B cell (primary cell): Measurements from ENCODE around the gene FHIP2A. TPM values are rescaled to one million over a fixed set of nuclear protein-coding genes. Genes with fewer than 3 reads are reported as not detected.

ENCODE experiments used
- ATAC-seq: fragments of 200-7000 bp; cut with Tn5 transposase; one replicate; pipeline ENCODE4 v1.10.0; 2021; ENCODE audit warnings: low read depth, mild to moderate bottlenecking, moderate number of reproducible peaks, moderate library complexity
- CTCF ChIA-PET: fragments of 350-600 bp; sonication (Branson Sonifier 250); formaldehyde crosslinking; loops from one replicate; lab custom pipeline; 2021; ENCODE audit warnings: antibody characterized with exemption, inconsistent platforms; lab: Charles Lee
- POLR2A ChIA-PET: fragments of 350-600 bp; sonication (Branson Sonifier 250); formaldehyde crosslinking; loops from one replicate; lab custom pipeline; 2021; ENCODE audit warnings: antibody characterized with exemption; lab: Charles Lee
- DNase-seq: peaks from one replicate; pipeline ENCODE4 v3.0.0; 2013
- H2AFZ ChIP-seq: 2 replicates; pipeline ENCODE4 v1.6.1; 2012; ENCODE audit warnings: mild to moderate bottlenecking, low read depth, low read length; ENCODE audit not compliant: insufficient read depth, poor library complexity, severe bottlenecking
- H3K27ac ChIP-seq, 2 donors: 1 replicate in 1 of 2; 2 replicates in 1 of 2; pipeline ENCODE4 v1.5.1; 2012 to 2013; ENCODE audit warnings: low read length in 2 of 2, mild to moderate bottlenecking in 2 of 2, moderate library complexity in 1 of 2
- H3K27me3 ChIP-seq, 4 experiments: fragments of 200-600 bp in 1 of 4; sonication (generic) in 1 of 4; replicated peaks in 1 of 4; 1 replicate in 2 of 4; 2 replicates in 2 of 4; pipeline versions ENCODE4 v1.6.1 to v1.7.0; 2013 to 2016; ENCODE audit warnings: low read length in 3 of 4, mild to moderate bottlenecking in 2 of 4, mixed read lengths in 1 of 4, moderate library complexity in 1 of 4; ENCODE audit not compliant: insufficient read depth in 4 of 4, control insufficient read depth in 3 of 4; ENCODE audit errors: control extremely low read depth in 1 of 4
- H3K36me3 ChIP-seq, 2 experiments: replicated peaks in 1 of 2; 1 replicate in 1 of 2; 2 replicates in 1 of 2; pipeline versions ENCODE4 v1.6.1 to v1.7.1; 2013; ENCODE audit warnings: low read length in 1 of 2; ENCODE audit not compliant: insufficient read depth in 2 of 2, control insufficient read depth in 1 of 2; ENCODE audit errors: control extremely low read depth in 1 of 2, extremely low read depth in 1 of 2
- H3K4me1 ChIP-seq, 2 donors: fragments of 200-600 bp in 1 of 2; sonication (generic) in 1 of 2; 1 replicate in 1 of 2; 2 replicates in 1 of 2; pipeline versions ENCODE4 v1.5.1 to v1.6.1; 2013 to 2017; ENCODE audit warnings: low read length in 2 of 2; ENCODE audit not compliant: control insufficient read depth in 2 of 2, insufficient read depth in 2 of 2
- H3K4me2 ChIP-seq: replicated peaks from 2 replicates; pipeline ENCODE3; 2012; ENCODE audit warnings: mild to moderate bottlenecking, low read depth, low read length; ENCODE audit not compliant: poor library complexity, severe bottlenecking
- H3K4me3 ChIP-seq, 5 experiments: fragments of 200-600 bp in 1 of 5; sonication (generic) in 1 of 5; 1 replicate in 3 of 5; 2 replicates in 2 of 5; pipeline versions ENCODE4 v1.5.1 to v1.7.0; 2011 to 2016; ENCODE audit warnings: low read length in 4 of 5, mild to moderate bottlenecking in 4 of 5, low read depth in 2 of 5, control low read depth in 1 of 5, moderate library complexity in 1 of 5; ENCODE audit not compliant: insufficient read depth in 1 of 5; ENCODE audit errors: control extremely low read depth in 1 of 5, extremely low read depth in 1 of 5
- H3K79me2 ChIP-seq: fragments of 200-600 bp; sonication (generic); one replicate; pipeline ENCODE4 v1.6.0; 2016; ENCODE audit warnings: low read length; ENCODE audit not compliant: control insufficient read depth, insufficient read depth
- H3K9ac ChIP-seq: fragments of 200-600 bp; sonication (generic); 2 replicates; pipeline ENCODE4 v1.6.1; 2017; ENCODE audit warnings: mild to moderate bottlenecking, low read length, moderate library complexity
- H3K9me3 ChIP-seq, 3 donors: one replicate each; pipeline versions ENCODE4 v1.6.1 to v1.7.1; 2013; ENCODE audit warnings: low read length in 2 of 3; ENCODE audit not compliant: control insufficient read depth in 2 of 3, insufficient read depth in 1 of 3; ENCODE audit errors: control extremely low read depth in 1 of 3
- H4K20me1 ChIP-seq: 2 replicates; pipeline ENCODE4 v1.6.0; 2012; ENCODE audit warnings: mild to moderate bottlenecking, low read length; ENCODE audit not compliant: insufficient read depth, control insufficient read depth, poor library complexity, severe bottlenecking
- H3K27ac Mint-ChIP-seq: one replicate; pipeline ENCODE4 v1.8.0; 2021; ENCODE audit warnings: mixed read lengths
- H3K27me3 Mint-ChIP-seq: one replicate; pipeline ENCODE4 v1.8.0; 2021; ENCODE audit warnings: mixed read lengths
- H3K4me1 Mint-ChIP-seq: one replicate; pipeline ENCODE4 v1.8.0; 2021; ENCODE audit warnings: mixed read lengths
- H3K4me3 Mint-ChIP-seq: one replicate; pipeline ENCODE4 v1.8.0; 2021; ENCODE audit warnings: mixed read lengths
- H3K9me3 Mint-ChIP-seq: one replicate; pipeline ENCODE4 v1.8.0; 2022; ENCODE audit warnings: mixed read lengths; ENCODE audit not compliant: insufficient read depth
- EZH2 ChIP-seq: IDR thresholded peaks from 2 replicates; pipeline ENCODE4 v1.6.1; 2012; ENCODE audit warnings: borderline replicate concordance, low read depth, mild to moderate bottlenecking, moderate library complexity, low read length; ENCODE audit not compliant: insufficient read depth, poor library complexity, severe bottlenecking
- WGBS: methylation state at CpG from one replicate; pipeline ENCODE4 v1.1.5; 2013; ENCODE audit warnings: missing lambda C conversion rate; ENCODE audit not compliant: insufficient coverage; 5-methylcytosine and 5-hydroxymethylcytosine counted together
- intact Hi-C: fragments of 100-400 bp; cut with micrococcal nuclease; formaldehyde crosslinking; loops from one replicate; pipeline ENCODE4 v1.10.0; 2022
- polyA plus RNA-seq: library from polyadenylated mRNA; depleted of rRNA; stranded (reverse); fragments of >200 nt; gene quantifications from 2 replicates; pipeline ENCODE4 v1.2.3, GENCODE V29; 2012
- total RNA-seq, 2 donors: library from RNA; stranded (reverse); fragments of 120-200 nt in 1 of 2; gene quantifications; 1 replicate in 1 of 2; 2 replicates in 1 of 2; pipeline versions ENCODE4 v1.2.3 to v1.2.4, GENCODE V29; 2013 to 2022
- TF ChIP-seq, protein P1 (sequence below): fragments of 200-600 bp; IDR thresholded peaks from one replicate; pipeline ENCODE4 v1.8.0; 2022; ENCODE audit warnings: antibody characterized with exemption, mild to moderate bottlenecking

FHIP2A gene
- total and polyA plus RNA-seq, 2 donors (not counting 1 experiment from before 2014, with no cell fraction given) = 4.9 to 18.2 TPM

DNA sequence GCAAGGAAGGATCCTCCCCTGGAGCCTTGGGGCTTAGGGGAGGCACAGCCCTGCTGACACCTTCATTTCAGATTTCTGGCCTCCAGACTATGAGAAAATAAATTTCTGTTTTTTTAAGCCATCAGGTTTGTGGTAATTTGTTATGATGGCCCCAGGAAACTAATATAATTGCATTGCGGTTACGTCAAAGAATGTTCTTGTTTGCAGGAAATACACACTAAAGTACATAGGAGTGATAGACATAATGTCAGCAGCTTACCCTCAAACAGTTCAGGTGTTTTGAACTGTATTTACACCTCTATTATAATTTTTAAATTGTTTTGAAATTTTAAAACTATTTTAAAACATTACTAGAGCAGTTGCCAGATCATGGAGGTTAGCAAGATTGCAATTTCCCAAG, 12.6 kb upstream of the FHIP2A start:
- no peak overlapping the region for H3K27ac Mint-ChIP-seq
- CTCF ChIA-PET = interaction anchor here (1.5 kb wide), 1 partner anchor 505 kb away, joined by 3 read pairs; no protein-coding TSS in a partner anchor

DNA sequence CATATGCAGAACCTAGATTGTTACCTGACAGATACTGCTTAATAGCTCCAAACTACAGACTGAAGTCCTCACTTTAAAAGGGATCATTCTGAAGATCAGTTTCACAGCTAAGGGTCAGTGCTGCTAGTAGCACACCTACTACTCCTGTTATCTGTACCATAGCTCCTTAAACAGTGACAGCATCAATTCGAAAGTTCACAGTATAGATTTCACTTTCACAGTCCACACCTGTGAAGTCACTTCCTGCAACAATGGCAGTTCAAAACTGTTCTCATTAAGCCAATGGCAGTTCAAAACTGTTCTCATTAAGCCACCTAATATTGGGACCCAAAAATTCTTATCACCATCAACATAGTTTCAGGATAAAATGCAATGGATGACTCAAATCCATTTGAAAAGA, 10.7 kb upstream of the FHIP2A start:
- H3K36me3 ChIP-seq = no peaks in the 10 kb centered on the region
- H3K4me3 Mint-ChIP-seq = no peak overlapping the region
- intact Hi-C loops = no loop called here
- H3K4me1 ChIP-seq = peaks cover 0 to 6% of the 10 kb centered on the region in 2 donors
- peak overlapping the region; percentile 62 for H2AFZ ChIP-seq
- ChIA-PET POLR2A (no interaction called here), CTCF (interaction anchor here (1.0 to 3.1 kb wide), 2 partner anchors 10 to 507 kb away, joined by 3 to 15 read pairs; partner anchors contain the start of gene FHIP2A)
- no peak overlapping the region for H3K27ac ChIP-seq
- H4K20me1 ChIP-seq = no peaks in the 10 kb centered on the region
- H3K4me1 Mint-ChIP-seq = peaks cover 12% of the 10 kb centered on the region
- peaks cover 0 to 2% (median 0%) of the 10 kb centered on the region in 3 donors for H3K9me3 ChIP-seq
- TF ChIP-seq EZH2 = no peak
- TF ChIP-seq, protein P1, sequence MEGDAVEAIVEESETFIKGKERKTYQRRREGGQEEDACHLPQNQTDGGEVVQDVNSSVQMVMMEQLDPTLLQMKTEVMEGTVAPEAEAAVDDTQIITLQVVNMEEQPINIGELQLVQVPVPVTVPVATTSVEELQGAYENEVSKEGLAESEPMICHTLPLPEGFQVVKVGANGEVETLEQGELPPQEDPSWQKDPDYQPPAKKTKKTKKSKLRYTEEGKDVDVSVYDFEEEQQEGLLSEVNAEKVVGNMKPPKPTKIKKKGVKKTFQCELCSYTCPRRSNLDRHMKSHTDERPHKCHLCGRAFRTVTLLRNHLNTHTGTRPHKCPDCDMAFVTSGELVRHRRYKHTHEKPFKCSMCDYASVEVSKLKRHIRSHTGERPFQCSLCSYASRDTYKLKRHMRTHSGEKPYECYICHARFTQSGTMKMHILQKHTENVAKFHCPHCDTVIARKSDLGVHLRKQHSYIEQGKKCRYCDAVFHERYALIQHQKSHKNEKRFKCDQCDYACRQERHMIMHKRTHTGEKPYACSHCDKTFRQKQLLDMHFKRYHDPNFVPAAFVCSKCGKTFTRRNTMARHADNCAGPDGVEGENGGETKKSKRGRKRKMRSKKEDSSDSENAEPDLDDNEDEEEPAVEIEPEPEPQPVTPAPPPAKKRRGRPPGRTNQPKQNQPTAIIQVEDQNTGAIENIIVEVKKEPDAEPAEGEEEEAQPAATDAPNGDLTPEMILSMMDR = no peak
- H3K27ac Mint-ChIP-seq = peak overlapping the region; percentile 53
- no peaks in the 10 kb centered on the region for H3K9me3 Mint-ChIP-seq
- no peaks in the 10 kb centered on the region for H3K27me3 Mint-ChIP-seq
- WGBS = 44% methylated on average over 1 of the region's 1 CpG
- DNase-seq (no peak), ATAC-seq (no peak)
- H3K27me3 ChIP-seq = no peaks in the 10 kb centered on the region
- no peak overlapping the region for H3K4me3 ChIP-seq
- H3K9ac ChIP-seq = no peak overlapping the region
- H3K4me2 ChIP-seq = no peak overlapping the region
- no peaks in the 10 kb centered on the region for H3K79me2 ChIP-seq

More for the DNA sequence above, 12.6 kb upstream of the FHIP2A start:
- Histone ChIP-seq H3K36me3 (no peaks in the 10 kb centered on the region), H3K27ac (no peak overlapping the region), H3K9me3 (peaks cover 0 to 2% (median 0%) of the 10 kb centered on the region in 3 donors), H3K27me3 (no peaks in the 10 kb centered on the region), H2AFZ (no peak overlapping the region), H3K4me3 (no peak overlapping the region), H3K9ac (no peak overlapping the region), H4K20me1 (no peaks in the 10 kb centered on the region), H3K4me2 (no peak overlapping the region), H3K79me2 (no peaks in the 10 kb centered on the region), H3K4me1 (peaks cover 0 to 6% of the 10 kb centered on the region in 2 donors)
- intact Hi-C loops = no loop called here
- ATAC-seq (no peak), DNase-seq (no peak)
- Mint-ChIP-seq H3K4me1 (peaks cover 12% of the 10 kb centered on the region), H3K4me3 (no peak overlapping the region), H3K27me3 (no peaks in the 10 kb centered on the region), H3K9me3 (no peaks in the 10 kb centered on the region)
- WGBS = no CpG with 5 or more reads among the region's 2 CpGs
- POLR2A ChIA-PET = no interaction called here
- TF ChIP-seq, protein P1 = no peak
- TF ChIP-seq EZH2 = no peak
